H1 (cell line): Measurements from ENCODE around the gene GRM5. TPM values are rescaled to one million over a fixed set of nuclear protein-coding genes. Genes with fewer than 3 reads are reported as not detected.

Source experiments
- CHD2 ChIP-seq: IDR thresholded peaks from 2 replicates; pipeline ENCODE4 v1.6.1; 2012; ENCODE audit warnings: low read length, improper control_type of control experiment
- NRF1 ChIP-seq: IDR thresholded peaks from 2 replicates; pipeline ENCODE4 v1.6.1; 2011; ENCODE audit warnings: mild to moderate bottlenecking, low read depth, low read length, improper control_type of control experiment
- RXRA ChIP-seq: IDR thresholded peaks from 2 replicates; pipeline ENCODE4 v1.6.1; 2011; ENCODE audit warnings: low read depth, mild to moderate bottlenecking, low read length, moderate library complexity; ENCODE audit not compliant: insufficient read depth
- TAF1 ChIP-seq: IDR thresholded peaks from 2 replicates; pipeline ENCODE4 v1.6.1; 2011; ENCODE audit warnings: mild to moderate bottlenecking, low read depth, low read length
- YY1 ChIP-seq: IDR thresholded peaks from 2 replicates; pipeline ENCODE4 v1.6.1; 2011; ENCODE audit warnings: low read depth, mild to moderate bottlenecking, low read length
- ZNF274 ChIP-seq: IDR thresholded peaks from 2 replicates; pipeline ENCODE4 v1.7.0; 2012; ENCODE audit warnings: low read length, borderline replicate concordance; ENCODE audit errors: extremely low read depth
- polyA plus RNA-seq, 7 experiments: library from polyadenylated mRNA; depleted of rRNA in 3 of 7; stranded (reverse) in 5 of 7; unstranded in 2 of 7; fragments of >200 nt in 5 of 7; fragments of 200-250 nt in 2 of 7; gene quantifications; 1 replicate in 5 of 7; 2 replicates in 1 of 7; 4 replicates in 1 of 7; pipeline versions ENCODE4 v1.2.1 to v1.2.3, GENCODE V29; 2011 to 2013; ENCODE audit warnings: missing spikeins in 2 of 7, mixed read lengths in 2 of 7
- total RNA-seq: library from RNA; stranded (reverse); fragmentation: NEBNext Ultra II Directional; extraction: Animal tissue kit (Norgen Biotek cat#: 25700); gene quantifications from 2 replicates; pipeline ENCODE4 v1.2.1, GENCODE V29; 2021

The GRM5 gene
- total and polyA plus RNA-seq, 2 of the 8 experiments (the other 6 are each of a cell fraction or from before 2014, with no cell fraction given), result 0.15 to 0.43 TPM

GRCh38 chr11:88680806-88681205 is 385.0 kb downstream of the GRM5 start (continued):
- TF ChIP-seq NRF1 (no peak), ZNF274 (no peak), RXRA (no peak), CHD2 (no peak), YY1 (no peak), TAF1 (no peak)
